ENCODE data around the gene ZFP36L2.

- TF ChIP-seq POLR2AphosphoS5 (IDR thresholded peaks at IDR 0.05; ENCODE audit: low read depth, low read length) (no peak), TAF1 (IDR thresholded peaks at IDR 0.05; ENCODE audit: borderline replicate concordance, insufficient read depth, low read length) (no peak), SIN3A (IDR thresholded peaks at IDR 0.05; ENCODE audit: borderline replicate concordance, insufficient read depth, low read length) (no peak)
Measured at GRCh38 chr2:43227830-43228281, 1.4 kb upstream of the ZFP36L2 start.

Data from PFSK-1 (cell line).